C4-2B (cell line): ENCODE results near the gene HSF2.

ENCODE experiments used
- CTCF ChIP-seq: fragments of 450-650 bp; conservative IDR thresholded peaks from 2 replicates; pipeline ENCODE4 v1.5.1; 2017; ENCODE audit warnings: mild to moderate bottlenecking
- ZFX ChIP-seq: fragments of 450-650 bp; IDR thresholded peaks from 2 replicates; pipeline ENCODE4 v1.6.1; 2017

GRCh38 chr6:122392564-122393350, 6.7 kb upstream of the HSF2 start:
- TF ChIP-seq CTCF, result no peak
- no peak for TF ChIP-seq ZFX
